Small intestine (tissue), 7 donors: ENCODE results near the gene IFRD2. TPM values are rescaled to one million over a fixed set of nuclear protein-coding genes. Genes with fewer than 3 reads are reported as not detected.

Experiments used
- DNase-seq, 2 donors: peaks; one replicate each; pipeline versions ENCODE4 v3.0.0 to v3.0.0-alpha.2; 2013
- FAIRE-seq: peaks from 2 replicates; lab custom pipeline; 2012; peaks lifted over from hg19 to GRCh38; lab: Jason Lieb, UNC
- H3K27ac ChIP-seq, 3 donors: one replicate each; pipeline ENCODE4 v1.5.1; 2013; ENCODE audit warnings: low read length in 2 of 3, mild to moderate bottlenecking in 2 of 3, control low read depth in 1 of 3, inconsistent platforms in 1 of 3, low read depth in 1 of 3, moderate library complexity in 1 of 3
- H3K27me3 ChIP-seq, 3 donors: one replicate each; pipeline ENCODE4 v1.6.1; 2013; ENCODE audit warnings: low read length in 3 of 3, inconsistent platforms in 1 of 3; ENCODE audit not compliant: control insufficient read depth in 3 of 3, insufficient read depth in 3 of 3
- H3K36me3 ChIP-seq, 3 donors: one replicate each; pipeline ENCODE4 v1.6.1; 2013; ENCODE audit warnings: low read length in 3 of 3, inconsistent platforms in 1 of 3, low read depth in 1 of 3, mild to moderate bottlenecking in 1 of 3, moderate library complexity in 1 of 3; ENCODE audit not compliant: control insufficient read depth in 3 of 3, insufficient read depth in 2 of 3
- H3K4me1 ChIP-seq, 3 donors: one replicate each; pipeline ENCODE4 v1.6.1; 2013; ENCODE audit warnings: low read length in 2 of 3, inconsistent platforms in 1 of 3, low read depth in 1 of 3, mild to moderate bottlenecking in 1 of 3, moderate library complexity in 1 of 3; ENCODE audit not compliant: control insufficient read depth in 3 of 3, insufficient read depth in 2 of 3
- H3K4me3 ChIP-seq, 3 donors: one replicate each; pipeline ENCODE4 v1.5.1; 2013; ENCODE audit warnings: low read length in 3 of 3, control low read depth in 1 of 3, inconsistent platforms in 1 of 3, low read depth in 1 of 3, mild to moderate bottlenecking in 1 of 3, moderate library complexity in 1 of 3
- H3K9me3 ChIP-seq, 2 donors: one replicate each; pipeline ENCODE4 v1.6.1; 2013; ENCODE audit warnings: low read depth in 1 of 2, low read length in 1 of 2; ENCODE audit not compliant: control insufficient read depth in 2 of 2, insufficient read depth in 1 of 2
- WGBS, 3 donors: extraction: QIAGEN DNeasy Blood & Tissue Kit; methylation state at CpG; one replicate each; pipeline ENCODE4 v1.1.7; 2013; 5-methylcytosine and 5-hydroxymethylcytosine counted together
- polyA plus RNA-seq, 4 donors: library from polyadenylated mRNA; stranded (reverse) in 3 of 4; unstranded in 1 of 4; fragments of 200-250 nt in 3 of 4; fragments of 120-200 nt in 1 of 4; gene quantifications; one replicate each; pipeline versions ENCODE4 v1.2.1 to v1.2.3, GENCODE V29; 2013
- donor health status: healthy with polysubstance abuse.
- donor health status: control.
- donor health status: control.
- donor health status: Bipolar disorder and iron deficiency.
- donor health status: healthy.

Gene IFRD2
- polyA plus RNA-seq, 4 donors: 46.3 to 93.4 (median 71.0) TPM

GRCh38 chr3:50238549-50239026, 53.6 kb downstream of the IFRD2 start:
- Histone ChIP-seq H3K27me3 (no peaks in the 10 kb centered on the region), H3K36me3 (peaks cover 0 to 51% (median 0%) of the 10 kb centered on the region in 3 donors), H3K4me1 (peaks cover 10 to 38% (median 23%) of the 10 kb centered on the region in 3 donors), H3K27ac (peak overlapping the region; percentile 62 to 81 (median 79)), H3K9me3 (no peaks in the 10 kb centered on the region), H3K4me3 (peak overlapping the region in 2 of 3 donors; percentile 86 to 92)
- FAIRE-seq (no peak), DNase-seq (peak; percentile 62 to 95)
- 13 to 28% (median 26%) methylated on average over 7 of the region's 7 CpGs for WGBS, 3 donors

DNA sequence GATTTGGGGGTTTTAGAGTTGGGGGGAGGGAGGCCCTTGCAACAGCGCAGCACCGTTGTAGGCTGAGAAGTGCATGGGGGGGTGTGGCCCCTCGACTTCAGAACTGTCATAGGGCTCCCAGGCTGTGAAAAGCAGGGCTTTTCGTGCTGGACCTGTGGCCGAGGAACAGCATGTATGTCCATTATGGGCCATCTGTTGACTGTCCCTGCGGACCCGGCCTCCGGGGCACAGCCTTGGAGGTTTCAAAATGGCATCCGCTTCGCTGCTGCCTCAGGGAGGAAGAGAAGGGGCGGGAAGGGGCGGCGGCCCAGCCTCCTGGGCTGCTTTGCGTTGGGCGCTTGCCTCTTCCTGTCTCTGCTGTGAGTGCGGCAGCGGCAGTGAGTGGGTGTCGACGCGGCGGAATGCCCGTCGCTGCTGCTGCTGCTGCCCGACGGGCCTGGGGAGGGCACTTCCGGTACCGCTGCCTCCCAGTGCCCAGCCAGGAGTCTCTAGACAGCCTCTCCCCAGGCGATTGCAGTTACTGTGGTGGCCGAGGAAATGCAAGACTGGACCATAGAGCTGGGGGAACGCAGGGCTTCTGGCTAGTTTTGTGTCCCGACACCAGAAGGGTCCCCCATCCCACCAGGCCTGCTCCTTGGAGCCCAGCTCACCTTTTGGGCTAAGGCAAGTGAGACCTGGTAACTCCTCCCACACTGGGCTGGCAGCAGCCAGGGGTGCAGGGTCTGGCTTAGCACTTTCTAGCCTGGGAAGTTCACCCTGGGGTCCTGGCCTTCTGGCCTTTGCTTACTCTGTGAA, 54.3 kb downstream of the IFRD2 start:
- peak overlapping the region; percentile 79 to 87 (median 81) for H3K27ac ChIP-seq
- no peak for FAIRE-seq
- no peaks in the 10 kb centered on the region for H3K9me3 ChIP-seq
- peak overlapping the region; percentile 78 to 92 (median 86) for H3K4me3 ChIP-seq
- peak; percentile 58 to 85 for DNase-seq
- no peaks in the 10 kb centered on the region for H3K27me3 ChIP-seq
- peaks cover 0 to 46% (median 0%) of the 10 kb centered on the region in 3 donors for H3K36me3 ChIP-seq
- 4 to 22% (median 18%) methylated on average over 31 of the region's 31 CpGs for WGBS, 3 donors
- peaks cover 10 to 40% (median 18%) of the 10 kb centered on the region in 3 donors for H3K4me1 ChIP-seq

Other genes starting within 250 kb of the IFRD2 start
- gene RBM5, start 203.5 kb downstream of the IFRD2 start, polyA plus RNA-seq: 100 to 1,000 TPM in 1 of 4 donors, 10 to 100 TPM in 3; 57.1 to 216 (median 84.3) TPM
- gene SEMA3F, start 137.1 kb downstream of the IFRD2 start, polyA plus RNA-seq: 10 to 100 TPM in 1 of 4 donors, 1 to 10 TPM in 3; 3.0 to 35.7 (median 4.3) TPM
- gene GNAT1, start 100.8 kb downstream of the IFRD2 start, polyA plus RNA-seq: not detected
- gene SLC38A3, start 87.2 kb downstream of the IFRD2 start, polyA plus RNA-seq: 1 to 10 TPM in 2 of 4 donors, not detected in 2; 2.1 to 2.4 TPM
- gene GNAI2, start 56.2 kb downstream of the IFRD2 start, polyA plus RNA-seq: 100 to 1,000 TPM in 2 of 4 donors, 10 to 100 TPM in 2; 23.9 to 117 (median 81.9) TPM
- gene SEMA3B, start 23.3 kb downstream of the IFRD2 start, polyA plus RNA-seq: 100 to 1,000 TPM in 3 of 4 donors, 10 to 100 TPM in 1; 39.2 to 204 (median 154) TPM
- under 1 TPM in 3 of 4 donors, not detected in 1; 0.21 to 0.54 (median 0.30) TPM for gene LSMEM2, start 13.3 kb downstream of the IFRD2 start, polyA plus RNA-seq
- gene HYAL3, start 7.0 kb upstream of the IFRD2 start, polyA plus RNA-seq: 1 to 10 TPM; 1.6 to 4.1 (median 2.5) TPM
- 1 to 10 TPM; 2.4 to 8.5 (median 7.3) TPM for gene NAA80, start 7.0 kb upstream of the IFRD2 start, polyA plus RNA-seq
- gene HYAL1, start 11.1 kb upstream of the IFRD2 start, polyA plus RNA-seq: 10 to 100 TPM in 1 of 4 donors, 1 to 10 TPM in 3; 1.1 to 11.1 (median 3.7) TPM
- 100 to 1,000 TPM in 1 of 4 donors, 10 to 100 TPM in 3; 11.0 to 124 (median 23.6) TPM for gene HYAL2, start 30.3 kb upstream of the IFRD2 start, polyA plus RNA-seq
- 10 to 100 TPM; 26.8 to 46.2 (median 30.6) TPM for gene TUSC2, start 35.8 kb upstream of the IFRD2 start, polyA plus RNA-seq
- 10 to 100 TPM; 16.3 to 39.0 (median 26.2) TPM for gene RASSF1, start 48.4 kb upstream of the IFRD2 start, polyA plus RNA-seq
- gene ZMYND10, start 53.3 kb upstream of the IFRD2 start, polyA plus RNA-seq: 1 to 10 TPM in 2 of 4 donors, under 1 TPM in 2; 0.43 to 2.5 (median 1.2) TPM
- gene NPRL2, start 58.3 kb upstream of the IFRD2 start, polyA plus RNA-seq: 10 to 100 TPM; 16.2 to 31.8 (median 21.3) TPM
- gene CYB561D2, start 58.4 kb upstream of the IFRD2 start, polyA plus RNA-seq: 10 to 100 TPM; 25.8 to 39.1 (median 30.9) TPM
- 10 to 100 TPM; 24.8 to 49.1 (median 31.0) TPM for gene TMEM115, start 67.1 kb upstream of the IFRD2 start, polyA plus RNA-seq
- gene CACNA2D2, start 211.2 kb upstream of the IFRD2 start, polyA plus RNA-seq: 1 to 10 TPM in 1 of 4 donors, under 1 TPM in 3; 0.22 to 5.3 (median 0.89) TPM